Endodermal cell (in vitro differentiated cells): ENCODE measurements around the gene MNX1. TPM values are rescaled to one million over a fixed set of nuclear protein-coding genes. Genes with fewer than 3 reads are reported as not detected.

Source experiments
- DNase-seq: peaks from one replicate; pipeline ENCODE4 v3.0.0-alpha.2; 2017
- H3K27ac ChIP-seq: 2 replicates; pipeline ENCODE4 v1.5.1; 2013; ENCODE audit warnings: mild to moderate bottlenecking, low read depth, low read length, moderate library complexity
- H3K27me3 ChIP-seq: 2 replicates; pipeline ENCODE4 v1.6.1; 2013; ENCODE audit warnings: mild to moderate bottlenecking, low read length, moderate library complexity; ENCODE audit not compliant: insufficient read depth, control insufficient read depth, poor library complexity, severe bottlenecking
- H3K36me3 ChIP-seq: 2 replicates; pipeline ENCODE4 v1.7.0; 2013; ENCODE audit warnings: mild to moderate bottlenecking, low read length, moderate library complexity; ENCODE audit not compliant: control insufficient read depth, insufficient read depth
- H3K4me1 ChIP-seq: one replicate; pipeline ENCODE4 v1.7.0; 2013; ENCODE audit warnings: low read length; ENCODE audit not compliant: control insufficient read depth, insufficient read depth
- H3K4me3 ChIP-seq: 2 replicates; pipeline ENCODE4 v1.5.1; 2013; ENCODE audit warnings: mild to moderate bottlenecking, low read length, moderate library complexity
- H3K9ac ChIP-seq: 2 replicates; pipeline ENCODE4 v1.6.1; 2013; ENCODE audit warnings: mild to moderate bottlenecking, low read length, moderate library complexity; ENCODE audit not compliant: poor library complexity, severe bottlenecking; ENCODE audit errors: extremely low read depth
- H3K9me3 ChIP-seq: 2 replicates; pipeline ENCODE4 v1.6.1; 2013; ENCODE audit warnings: mild to moderate bottlenecking, low read length, moderate library complexity; ENCODE audit not compliant: control insufficient read depth
- H3K27ac Mint-ChIP-seq: 2 replicates; pipeline ENCODE4 v1.8.0; 2020; ENCODE audit warnings: mixed read lengths
- H3K27me3 Mint-ChIP-seq: 2 replicates; pipeline ENCODE4 v1.8.0; 2021; ENCODE audit warnings: mild to moderate bottlenecking, mixed read lengths; ENCODE audit not compliant: insufficient read depth
- H3K36me3 Mint-ChIP-seq: 2 replicates; pipeline ENCODE4 v1.8.0; 2020; ENCODE audit warnings: low read depth, mixed read lengths
- H3K4me1 Mint-ChIP-seq: 2 replicates; pipeline ENCODE4 v1.8.0; 2020; ENCODE audit warnings: mixed read lengths
- H3K4me3 Mint-ChIP-seq: 2 replicates; pipeline ENCODE4 v1.8.0; 2020; ENCODE audit warnings: mild to moderate bottlenecking, moderate library complexity, mixed read lengths
- H3K9me3 Mint-ChIP-seq: 2 replicates; pipeline ENCODE4 v1.8.0; 2020; ENCODE audit warnings: mild to moderate bottlenecking, mixed read lengths
- WGBS, 2 experiments: methylation state at CpG; one replicate each; pipeline versions ENCODE4 v1.1.5 to v1.1.7; 2013; ENCODE audit warnings: missing lambda C conversion rate in 2 of 2, mixed read lengths in 1 of 2; ENCODE audit not compliant: insufficient coverage in 1 of 2, insufficient read length in 1 of 2; 5-methylcytosine and 5-hydroxymethylcytosine counted together
- total RNA-seq, 2 donors: library from RNA; stranded (reverse); fragmentation: NEBNext Ultra II Directional in 1 of 2; extraction: Animal tissue kit (Norgen Biotek cat#: 25700) in 1 of 2; gene quantifications; 2 replicates in 1 of 2; 3 replicates in 1 of 2; pipeline ENCODE4 v1.2.1, GENCODE V29; 2021
- TF ChIP-seq, protein P1 (sequence below): fragments of 200-600 bp; sonication (generic); conservative IDR thresholded peaks from 2 replicates; pipeline ENCODE4 v1.5.0; 2021; ENCODE audit warnings: antibody characterized with exemption, mild to moderate bottlenecking

MNX1 gene
- total RNA-seq, 2 donors from 2014 or later = 14.5 to 18.7 TPM

DNA sequence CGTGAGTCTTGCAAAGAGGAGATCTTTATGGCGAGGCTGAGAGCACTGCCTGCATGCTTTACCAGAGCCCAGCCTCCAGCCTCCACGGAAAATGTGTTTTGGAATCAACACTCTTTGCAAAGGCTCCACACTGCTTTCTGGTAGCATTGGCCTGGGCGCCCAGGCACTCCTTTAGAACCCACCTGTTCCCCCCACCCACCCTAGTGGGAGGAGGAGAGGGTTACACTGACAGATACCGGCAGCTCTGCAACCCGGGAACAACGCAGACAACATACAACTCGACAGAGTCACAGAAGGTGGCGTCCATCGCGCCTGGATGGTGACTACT, 5.5 kb upstream of the MNX1 start:
- 28 to 35% methylated on average over 9 to 11 of the region's 11 CpGs for WGBS, 2 experiments

DNA sequence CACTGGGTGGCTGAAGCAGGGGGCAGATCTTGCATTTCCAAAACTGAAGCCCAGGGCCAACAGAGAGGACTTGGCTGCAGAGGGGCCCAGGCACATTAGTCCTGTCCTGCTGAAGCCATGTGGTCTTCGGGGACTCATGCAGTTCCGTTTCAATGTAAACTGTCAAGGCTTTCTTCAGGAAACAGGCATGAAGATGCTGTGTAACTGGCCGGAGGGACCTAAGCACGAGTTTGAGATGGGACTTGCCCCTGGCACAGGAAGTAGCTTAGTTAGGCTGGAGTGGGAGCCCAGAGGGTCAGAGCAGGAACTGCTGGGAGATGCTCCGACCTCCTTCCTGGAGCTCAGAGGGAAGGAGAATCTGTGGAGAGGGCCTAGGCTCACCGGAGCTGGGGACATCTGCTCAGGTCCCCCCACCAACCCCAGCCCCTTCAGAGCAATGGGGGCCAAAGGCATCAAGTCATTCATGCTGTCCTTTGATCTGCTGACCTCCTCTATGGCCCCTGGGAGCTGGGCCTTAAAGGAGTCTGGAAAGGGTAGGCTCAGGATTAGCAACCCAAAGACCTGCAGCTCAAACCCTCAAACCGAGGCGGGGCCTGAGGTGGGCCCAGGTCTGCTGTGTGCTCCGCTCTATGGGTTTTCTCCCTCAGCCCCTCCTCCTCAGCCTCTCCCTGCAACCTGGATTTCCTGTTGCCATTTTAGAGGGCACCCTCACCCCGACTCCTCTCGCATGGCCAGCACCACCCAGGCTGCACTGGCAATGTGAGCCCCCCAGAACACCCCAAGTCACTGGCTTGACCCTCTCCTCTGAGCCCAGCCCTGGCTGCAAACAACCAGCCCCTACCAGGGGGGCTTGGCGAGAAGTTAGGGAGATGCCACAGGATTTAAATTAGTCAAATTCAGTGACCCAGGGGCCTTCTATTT, 4.4 kb upstream of the MNX1 start:
- H3K4me3 Mint-ChIP-seq = peak overlapping the region; percentile 25
- H3K9ac ChIP-seq = no peak overlapping the region
- H3K27ac ChIP-seq = no peak overlapping the region
- no peak overlapping the region for H3K27ac Mint-ChIP-seq
- 44 to 62% methylated on average over 9 to 12 of the region's 12 CpGs for WGBS, 2 experiments
- peaks cover 89% of the 10 kb centered on the region for H3K27me3 Mint-ChIP-seq
- H3K4me3 ChIP-seq = peak overlapping the region; percentile 58
- H3K36me3 ChIP-seq = no peaks in the 10 kb centered on the region
- TF ChIP-seq, protein P1, sequence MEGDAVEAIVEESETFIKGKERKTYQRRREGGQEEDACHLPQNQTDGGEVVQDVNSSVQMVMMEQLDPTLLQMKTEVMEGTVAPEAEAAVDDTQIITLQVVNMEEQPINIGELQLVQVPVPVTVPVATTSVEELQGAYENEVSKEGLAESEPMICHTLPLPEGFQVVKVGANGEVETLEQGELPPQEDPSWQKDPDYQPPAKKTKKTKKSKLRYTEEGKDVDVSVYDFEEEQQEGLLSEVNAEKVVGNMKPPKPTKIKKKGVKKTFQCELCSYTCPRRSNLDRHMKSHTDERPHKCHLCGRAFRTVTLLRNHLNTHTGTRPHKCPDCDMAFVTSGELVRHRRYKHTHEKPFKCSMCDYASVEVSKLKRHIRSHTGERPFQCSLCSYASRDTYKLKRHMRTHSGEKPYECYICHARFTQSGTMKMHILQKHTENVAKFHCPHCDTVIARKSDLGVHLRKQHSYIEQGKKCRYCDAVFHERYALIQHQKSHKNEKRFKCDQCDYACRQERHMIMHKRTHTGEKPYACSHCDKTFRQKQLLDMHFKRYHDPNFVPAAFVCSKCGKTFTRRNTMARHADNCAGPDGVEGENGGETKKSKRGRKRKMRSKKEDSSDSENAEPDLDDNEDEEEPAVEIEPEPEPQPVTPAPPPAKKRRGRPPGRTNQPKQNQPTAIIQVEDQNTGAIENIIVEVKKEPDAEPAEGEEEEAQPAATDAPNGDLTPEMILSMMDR = no peak
- peaks cover 90% of the 10 kb centered on the region for H3K27me3 ChIP-seq
- no peaks in the 10 kb centered on the region for H3K9me3 ChIP-seq
- no peaks in the 10 kb centered on the region for H3K9me3 Mint-ChIP-seq
- peaks cover 49% of the 10 kb centered on the region for H3K4me1 Mint-ChIP-seq
- peaks cover 23% of the 10 kb centered on the region for H3K4me1 ChIP-seq
- no peaks in the 10 kb centered on the region for H3K36me3 Mint-ChIP-seq
- DNase-seq = peak; percentile 55

More for the DNA sequence above, 5.5 kb upstream of the MNX1 start:
- TF ChIP-seq, protein P1 = peak; percentile 13
- no peaks in the 10 kb centered on the region for H3K9me3 ChIP-seq
- peak; percentile 57 for DNase-seq
- Mint-ChIP-seq H3K4me3 (no peak overlapping the region), H3K4me1 (peaks cover 49% of the 10 kb centered on the region), H3K9me3 (no peaks in the 10 kb centered on the region), H3K27me3 (peaks cover 99% of the 10 kb centered on the region), H3K27ac (no peak overlapping the region), H3K36me3 (no peaks in the 10 kb centered on the region)
- H3K9ac ChIP-seq = no peak overlapping the region
- no peaks in the 10 kb centered on the region for H3K36me3 ChIP-seq
- no peak overlapping the region for H3K4me3 ChIP-seq
- H3K27me3 ChIP-seq = peaks cover 99% of the 10 kb centered on the region
- no peak overlapping the region for H3K27ac ChIP-seq
- H3K4me1 ChIP-seq = peaks cover 27% of the 10 kb centered on the region

DNA sequence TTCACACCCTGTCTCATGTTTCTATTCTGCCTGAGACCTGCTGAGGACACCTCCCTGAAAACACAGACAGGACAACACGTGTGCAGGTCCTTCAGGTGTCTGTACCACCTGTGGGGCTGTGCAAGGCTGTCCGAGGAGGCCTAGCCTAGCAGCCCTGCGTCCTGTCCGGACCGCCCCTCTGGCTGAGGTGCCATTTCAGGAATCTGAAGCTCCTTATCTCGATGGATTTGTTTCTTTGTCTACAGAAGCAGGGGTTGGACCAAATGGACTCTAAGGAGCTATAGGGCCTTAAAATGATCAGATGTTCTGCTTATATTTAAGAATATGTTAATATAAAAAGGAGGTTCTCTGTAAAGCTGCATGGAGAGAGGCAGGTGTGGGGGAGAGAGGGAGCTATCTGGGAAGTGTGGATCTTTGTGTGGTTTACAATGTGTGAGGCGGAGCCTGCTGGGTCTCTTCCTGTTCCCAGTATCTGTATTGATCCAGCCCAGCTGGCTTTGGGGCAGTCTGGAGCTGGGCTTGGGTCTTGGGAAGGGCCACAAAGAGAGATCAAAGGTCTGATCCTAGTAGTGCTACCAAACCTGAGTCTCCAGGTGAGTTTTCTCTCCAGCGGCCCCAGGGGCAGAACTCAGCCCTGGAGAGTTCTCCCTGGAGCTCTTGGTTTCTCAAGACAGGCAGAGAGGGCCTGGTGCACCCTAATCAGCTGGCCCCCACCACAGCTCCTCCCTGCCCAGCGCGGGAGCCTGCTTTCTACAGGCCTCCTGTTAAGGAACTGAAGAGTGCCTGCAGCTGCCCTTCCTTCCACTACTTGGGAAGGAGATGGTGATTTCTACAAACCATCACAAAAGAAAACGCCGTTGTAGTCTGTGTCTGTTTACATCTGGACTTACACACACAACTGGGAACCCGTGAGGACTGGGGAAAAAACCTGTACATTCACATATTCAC, 3.4 kb upstream of the MNX1 start:
- Histone ChIP-seq H3K4me3 (peak overlapping the region; percentile 58), H3K9ac (no peak overlapping the region), H3K9me3 (no peaks in the 10 kb centered on the region), H3K36me3 (no peaks in the 10 kb centered on the region), H3K4me1 (peaks cover 23% of the 10 kb centered on the region), H3K27me3 (peaks cover 88% of the 10 kb centered on the region), H3K27ac (no peak overlapping the region)
- TF ChIP-seq, protein P1 = no peak
- Mint-ChIP-seq H3K27ac (no peak overlapping the region), H3K4me1 (peaks cover 47% of the 10 kb centered on the region), H3K9me3 (no peaks in the 10 kb centered on the region), H3K4me3 (peak overlapping the region; percentile 25), H3K27me3 (peaks cover 86% of the 10 kb centered on the region), H3K36me3 (no peaks in the 10 kb centered on the region)
- DNase-seq = peak; percentile 88
- WGBS, 2 experiments = 23% methylated on average over 10 to 13 of the region's 13 CpGs
